DOHH2 (cell line): ENCODE data around the gene DPP10.

Experiments
- H3F3A ChIP-seq: fragments of 200-600 bp; sonication (generic), shearing (Covaris generic); 2 replicates; pipeline ENCODE4 v1.6.0; 2016; ENCODE audit warnings: antibody characterized with exemption, mild to moderate bottlenecking; ENCODE audit not compliant: control insufficient read depth, insufficient read depth
- H3K27ac ChIP-seq: fragments of 200-600 bp; sonication (generic); 2 replicates; pipeline ENCODE4 v1.5.1; 2014; ENCODE audit warnings: low read depth, mild to moderate bottlenecking, low read length, moderate library complexity
- H3K27me3 ChIP-seq: fragments of 200-600 bp; sonication (generic); 2 replicates; pipeline ENCODE4 v1.6.1; 2014; ENCODE audit warnings: mild to moderate bottlenecking, low read length, mixed read lengths; ENCODE audit not compliant: control insufficient read depth
- H3K36me3 ChIP-seq: fragments of 200-600 bp; sonication (generic); 2 replicates; pipeline ENCODE4 v1.6.1; 2014; ENCODE audit warnings: mild to moderate bottlenecking, low read length, moderate library complexity, mixed read lengths; ENCODE audit not compliant: control insufficient read depth
- H3K4me1 ChIP-seq: fragments of 200-600 bp; sonication (generic); 2 replicates; pipeline ENCODE4 v1.6.1; 2014; ENCODE audit warnings: mild to moderate bottlenecking, low read length, mixed read lengths; ENCODE audit not compliant: control insufficient read depth
- H3K4me2 ChIP-seq: fragments of 200-600 bp; sonication (generic); 2 replicates; pipeline ENCODE4 v1.6.0; 2014; ENCODE audit warnings: mild to moderate bottlenecking, low read length, moderate library complexity
- H3K4me3 ChIP-seq: fragments of 200-600 bp; sonication (generic); 2 replicates; pipeline ENCODE4 v1.5.1; 2014; ENCODE audit warnings: mild to moderate bottlenecking, low read length, mixed read lengths
- H3K79me2 ChIP-seq: fragments of 200-600 bp; sonication (generic); 2 replicates; pipeline ENCODE4 v1.6.1; 2014; ENCODE audit warnings: mild to moderate bottlenecking, low read length, mixed read lengths; ENCODE audit not compliant: control insufficient read depth
- H3K9me2 ChIP-seq: fragments of 200-600 bp; sonication (generic); replicated peaks from 2 replicates; pipeline ENCODE4 v1.6.1; 2014; ENCODE audit warnings: mild to moderate bottlenecking, low read length, mixed read lengths; ENCODE audit not compliant: control insufficient read depth
- H3K9me3 ChIP-seq: fragments of 200-600 bp; sonication (generic); 2 replicates; pipeline ENCODE4 v1.6.1; 2014; ENCODE audit warnings: antibody characterized with exemption, low read length, mixed read lengths; ENCODE audit not compliant: control insufficient read depth, insufficient read depth
- H4K20me1 ChIP-seq: fragments of 200-600 bp; sonication (generic); 2 replicates; pipeline ENCODE4 v1.6.0; 2014; ENCODE audit warnings: low read depth, mild to moderate bottlenecking, antibody characterized with exemption, low read length, moderate library complexity; ENCODE audit not compliant: control insufficient read depth, insufficient read depth
- CTCF ChIP-seq: fragments of 200-600 bp; sonication (generic); IDR thresholded peaks from one replicate; pipeline ENCODE4 v1.5.1; 2014; ENCODE audit warnings: antibody characterized with exemption, mild to moderate bottlenecking, low read depth, low read length; ENCODE audit not compliant: poor library complexity, severe bottlenecking
- EZH2phosphoT487 ChIP-seq: fragments of 200-600 bp; sonication (generic); IDR thresholded peaks from 2 replicates; pipeline ENCODE4 v1.6.1; 2017; ENCODE audit warnings: borderline replicate concordance, mild to moderate bottlenecking, antibody characterized with exemption, low read length, moderate library complexity, mixed read lengths

DPP10 gene

GRCh38 chr2:114426756-114427155 lies 15.7 kb upstream of the DPP10 start:
- H3K9me3 ChIP-seq = no peaks in the 10 kb centered on the region
- H3K4me2 ChIP-seq = no peak overlapping the region
- H3K4me1 ChIP-seq = no peaks in the 10 kb centered on the region
- H4K20me1 ChIP-seq = no peaks in the 10 kb centered on the region
- no peak overlapping the region for H3K4me3 ChIP-seq
- no peak overlapping the region for H3K27ac ChIP-seq
- no peaks in the 10 kb centered on the region for H3K9me2 ChIP-seq
- H3F3A ChIP-seq = no peaks in the 10 kb centered on the region
- H3K79me2 ChIP-seq = no peaks in the 10 kb centered on the region
- no peaks in the 10 kb centered on the region for H3K36me3 ChIP-seq
- no peak for TF ChIP-seq CTCF
- TF ChIP-seq EZH2phosphoT487 = no peak
- no peaks in the 10 kb centered on the region for H3K27me3 ChIP-seq

GRCh38 chr2:114436329-114436728 lies 6.1 kb upstream of the DPP10 start:
- Histone ChIP-seq H3K36me3 (no peaks in the 10 kb centered on the region), H3K4me1 (no peaks in the 10 kb centered on the region)

GRCh38 chr2:114446571-114446970 lies 4.1 kb downstream of the DPP10 start:
- H3K79me2 ChIP-seq = no peaks in the 10 kb centered on the region
- no peaks in the 10 kb centered on the region for H3K36me3 ChIP-seq

More at GRCh38 chr2:114436329-114436728, 6.1 kb upstream of the DPP10 start:
- Histone ChIP-seq H3K9me3 (no peaks in the 10 kb centered on the region), H3K4me3 (no peak overlapping the region), H3K9me2 (no peaks in the 10 kb centered on the region), H4K20me1 (no peaks in the 10 kb centered on the region), H3F3A (no peaks in the 10 kb centered on the region), H3K27ac (no peak overlapping the region), H3K79me2 (no peaks in the 10 kb centered on the region), H3K27me3 (no peaks in the 10 kb centered on the region), H3K4me2 (no peak overlapping the region)
- no peak for TF ChIP-seq EZH2phosphoT487
- no peak for TF ChIP-seq CTCF

More at GRCh38 chr2:114446571-114446970, 4.1 kb downstream of the DPP10 start:
- H3K27ac ChIP-seq = no peak overlapping the region
- H3K27me3 ChIP-seq = no peaks in the 10 kb centered on the region
- H3K9me2 ChIP-seq = no peaks in the 10 kb centered on the region
- no peak overlapping the region for H3K4me2 ChIP-seq
- no peaks in the 10 kb centered on the region for H3K9me3 ChIP-seq
- H3K4me1 ChIP-seq = no peaks in the 10 kb centered on the region
- no peak for TF ChIP-seq CTCF
- TF ChIP-seq EZH2phosphoT487 = no peak
- H3K4me3 ChIP-seq = no peak overlapping the region
- no peaks in the 10 kb centered on the region for H3F3A ChIP-seq
- H4K20me1 ChIP-seq = no peaks in the 10 kb centered on the region
